GM12875 (cell line): ENCODE data around the gene SERPINE3.

ENCODE experiments used
- H3K4me3 ChIP-seq: one replicate; pipeline ENCODE4 v1.5.1; 2011; ENCODE audit warnings: low read depth, low read length, control low read depth
- CTCF ChIP-seq: IDR thresholded peaks from 2 replicates; pipeline ENCODE4 v1.5.1; 2011; ENCODE audit warnings: low read depth, mild to moderate bottlenecking, control low read depth, inconsistent platforms, low read length, moderate library complexity, borderline replicate concordance; ENCODE audit not compliant: insufficient read depth

The SERPINE3 gene

GRCh38 chr13:51318015-51318414, 21.5 kb upstream of the SERPINE3 start:
- H3K4me3 ChIP-seq: no peak overlapping the region
- no peak for TF ChIP-seq CTCF

- TF ChIP-seq CTCF: no peak
- no peak overlapping the region for H3K4me3 ChIP-seq
Measured at GRCh38 chr13:51318876-51319275, 20.6 kb upstream of the SERPINE3 start.

- no peak overlapping the region for H3K4me3 ChIP-seq
Measured at GRCh38 chr13:51321836-51322235, 17.7 kb upstream of the SERPINE3 start.

GRCh38 chr13:51322826-51323225, 16.7 kb upstream of the SERPINE3 start:
- H3K4me3 ChIP-seq: no peak overlapping the region
- TF ChIP-seq CTCF: no peak

More at GRCh38 chr13:51321836-51322235, 17.7 kb upstream of the SERPINE3 start:
- TF ChIP-seq CTCF: no peak

- H3K4me3 ChIP-seq: no peak overlapping the region
- TF ChIP-seq CTCF: no peak
Measured at GRCh38 chr13:51323824-51324511, 15.5 kb upstream of the SERPINE3 start.

GRCh38 chr13:51324714-51325420, 14.6 kb upstream of the SERPINE3 start:
- no peak for TF ChIP-seq CTCF
- H3K4me3 ChIP-seq: no peak overlapping the region

- TF ChIP-seq CTCF: no peak
Measured at GRCh38 chr13:51325837-51326236, 13.7 kb upstream of the SERPINE3 start.

More at GRCh38 chr13:51325837-51326236, 13.7 kb upstream of the SERPINE3 start:
- H3K4me3 ChIP-seq: no peak overlapping the region
